ENCODE data around the gene SPAG6.

SPAG6 gene

DNA sequence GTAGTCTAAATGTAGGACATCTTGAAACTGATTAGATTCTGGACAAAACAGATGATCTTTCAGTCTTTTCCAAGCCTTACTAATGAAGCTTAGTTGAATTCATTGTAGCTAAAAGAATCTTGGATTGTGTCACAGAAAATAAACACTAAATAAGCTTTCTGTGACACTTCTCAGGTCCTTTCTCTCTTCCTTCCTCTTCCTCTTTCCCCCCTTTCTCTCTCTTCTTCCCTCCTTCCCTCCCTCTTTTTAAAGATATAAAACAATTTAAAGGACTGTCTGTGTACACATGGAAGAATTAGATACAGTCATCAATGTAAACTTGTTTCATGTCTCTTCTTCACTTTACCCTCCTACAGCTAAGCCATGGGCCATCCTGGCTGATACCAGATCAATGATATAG, 34.4 kb upstream of the SPAG6 start:
- Histone ChIP-seq H3K36me3 (ENCODE audit: insufficient read depth, low read length) (no peaks in the 10 kb centered on the region), H2AFZ (ENCODE audit: low read depth, low read length) (no peak overlapping the region), H3K9me3 (ENCODE audit: insufficient read depth, low read length, severe bottlenecking) (no peaks in the 10 kb centered on the region), H3K4me3 (ENCODE audit: low read depth in 1 of 2, low read length in 2 of 2) (no peak overlapping the region), H3K27ac (ENCODE audit: low read length) (no peak overlapping the region), H3K4me2 (ENCODE audit: insufficient read depth, low read length) (no peak overlapping the region), H3K27me3 (ENCODE audit: insufficient read depth, low read length, poor library complexity) (peaks cover 32% of the 10 kb centered on the region), H4K20me1 (ENCODE audit: insufficient read depth, low read length) (no peaks in the 10 kb centered on the region), H3K79me2 (ENCODE audit: insufficient read depth, low read length) (no peaks in the 10 kb centered on the region), H3K9ac (ENCODE audit: low read depth, low read length) (no peak overlapping the region), H3K4me1 (ENCODE audit: insufficient read depth, low read length) (peaks cover 8% of the 10 kb centered on the region; the same call in 1 of the 2 replicates)
- DNase-seq (no peak), ATAC-seq (ENCODE audit: insufficient read depth, low read depth) (no peak)
- TF ChIP-seq CTCF (IDR thresholded peaks at IDR 0.05; ENCODE audit: borderline replicate concordance, extremely low read depth, low read length, poor library complexity, severe bottlenecking): no peak
- TF ChIP-seq EZH2 (IDR thresholded peaks at IDR 0.05; ENCODE audit: borderline replicate concordance, low read depth, low read length, severe bottlenecking): no peak

DNA sequence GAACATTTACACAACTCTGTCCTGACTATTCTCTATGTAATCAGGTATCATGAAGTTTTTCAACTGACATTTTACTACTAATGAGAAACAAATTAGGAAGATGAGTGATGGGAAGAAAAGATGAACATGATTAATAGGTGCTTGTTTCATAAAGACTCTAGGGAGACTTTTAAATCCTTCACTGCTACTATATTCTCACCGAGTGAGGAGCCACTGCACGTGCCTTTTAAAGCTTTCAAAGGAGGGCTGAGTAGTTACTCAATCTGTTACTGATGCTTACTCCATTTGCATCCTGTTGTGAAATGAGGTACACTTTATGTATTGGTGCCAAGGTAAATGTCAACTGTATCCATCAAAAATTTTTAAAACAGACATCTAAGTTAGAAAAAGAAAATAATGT, 30.4 kb upstream of the SPAG6 start:
- H3K79me2 ChIP-seq (ENCODE audit: insufficient read depth, low read length): peaks cover 20% of the 10 kb centered on the region
- peaks cover 39% of the 10 kb centered on the region for H3K4me1 ChIP-seq (ENCODE audit: insufficient read depth, low read length)
- TF ChIP-seq EZH2 (IDR thresholded peaks at IDR 0.05; ENCODE audit: borderline replicate concordance, low read depth, low read length, severe bottlenecking): no peak
- no peak for TF ChIP-seq CTCF (IDR thresholded peaks at IDR 0.05; ENCODE audit: borderline replicate concordance, extremely low read depth, low read length, poor library complexity, severe bottlenecking)
- no peak overlapping the region for H3K27ac ChIP-seq (ENCODE audit: low read length)
- no peaks in the 10 kb centered on the region for H3K9me3 ChIP-seq (ENCODE audit: insufficient read depth, low read length, severe bottlenecking)
- H3K27me3 ChIP-seq (ENCODE audit: insufficient read depth, low read length, poor library complexity): peaks cover 34% of the 10 kb centered on the region
- ATAC-seq (ENCODE audit: insufficient read depth, low read depth): no peak
- DNase-seq: no peak
- no peaks in the 10 kb centered on the region for H3K36me3 ChIP-seq (ENCODE audit: insufficient read depth, low read length)
- H3K9ac ChIP-seq (ENCODE audit: low read depth, low read length): no peak overlapping the region
- H4K20me1 ChIP-seq (ENCODE audit: insufficient read depth, low read length): peaks cover 2% of the 10 kb centered on the region; the same call in 1 of the 2 replicates
- no peak overlapping the region for H3K4me2 ChIP-seq (ENCODE audit: insufficient read depth, low read length)
- no peak overlapping the region for H2AFZ ChIP-seq (ENCODE audit: low read depth, low read length)
- H3K4me3 ChIP-seq (ENCODE audit: low read depth in 1 of 2, low read length in 2 of 2): no peak overlapping the region

DNA sequence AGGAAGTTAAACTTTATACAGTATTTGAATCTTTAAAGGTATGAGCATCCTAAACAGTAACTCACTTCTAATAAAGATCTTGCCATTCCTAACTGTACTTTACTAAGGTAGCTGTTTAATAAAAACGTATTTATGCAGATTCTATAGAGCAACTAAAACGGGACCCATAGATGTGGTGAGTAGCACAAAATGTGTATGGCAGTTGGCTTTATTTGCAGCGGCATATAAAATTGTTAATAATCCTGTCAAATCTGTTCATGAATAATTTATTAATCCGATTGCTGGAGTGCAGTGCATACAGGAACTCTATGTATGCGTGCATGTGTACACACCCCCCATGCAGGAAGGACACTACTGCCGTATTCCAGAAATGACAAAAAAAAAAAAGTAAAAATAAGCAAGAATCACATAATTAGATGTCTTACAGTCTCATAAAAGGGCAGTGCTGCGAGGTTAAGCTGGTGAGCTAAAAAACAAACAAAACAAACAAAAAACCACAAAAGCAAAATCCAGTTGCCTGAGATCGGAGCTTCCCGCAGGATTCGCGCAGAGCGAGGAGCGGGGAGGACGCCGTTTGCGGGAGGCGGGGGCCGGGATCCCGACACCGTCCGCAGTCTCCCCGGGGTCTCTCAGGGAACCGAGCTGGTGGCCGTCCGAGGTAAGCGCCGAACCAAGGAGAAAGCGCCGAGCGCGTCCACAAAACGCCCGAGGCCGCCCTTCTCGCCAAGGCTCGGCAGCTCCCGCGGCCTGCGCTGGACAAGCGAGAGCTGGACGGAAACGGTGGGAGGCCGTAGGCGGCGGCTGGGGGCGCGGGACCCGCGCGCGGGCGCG, 29.6 kb upstream of the SPAG6 start:
- peaks cover 20% of the 10 kb centered on the region for H3K79me2 ChIP-seq (ENCODE audit: insufficient read depth, low read length)
- TF ChIP-seq CTCF (IDR thresholded peaks at IDR 0.05; ENCODE audit: borderline replicate concordance, extremely low read depth, low read length, poor library complexity, severe bottlenecking): no peak
- peak; percentile 84 for TF ChIP-seq EZH2 (IDR thresholded peaks at IDR 0.05; ENCODE audit: borderline replicate concordance, low read depth, low read length, severe bottlenecking)
- ATAC-seq (ENCODE audit: insufficient read depth, low read depth): peak; percentile 5; the same call in 2 of the 3 replicates
- peak overlapping the region; percentile 77 for H3K9ac ChIP-seq (ENCODE audit: low read depth, low read length)
- peaks cover 44% of the 10 kb centered on the region for H3K4me1 ChIP-seq (ENCODE audit: insufficient read depth, low read length)
- peak overlapping the region; percentile 48 to 93; a peak in 3 of 4 replicates for H3K4me3 ChIP-seq (ENCODE audit: low read depth in 1 of 2, low read length in 2 of 2)
- H2AFZ ChIP-seq (ENCODE audit: low read depth, low read length): peak overlapping the region; percentile 87
- DNase-seq: no peak
- H3K4me2 ChIP-seq (ENCODE audit: insufficient read depth, low read length): peak overlapping the region; percentile 96
- H3K27me3 ChIP-seq (ENCODE audit: insufficient read depth, low read length, poor library complexity): peaks cover 35% of the 10 kb centered on the region
- H3K9me3 ChIP-seq (ENCODE audit: insufficient read depth, low read length, severe bottlenecking): no peaks in the 10 kb centered on the region
- peaks cover 2% of the 10 kb centered on the region; the same call in 1 of the 2 replicates for H4K20me1 ChIP-seq (ENCODE audit: insufficient read depth, low read length)
- H3K27ac ChIP-seq (ENCODE audit: low read length): peak overlapping the region; percentile 35
- H3K36me3 ChIP-seq (ENCODE audit: insufficient read depth, low read length): no peaks in the 10 kb centered on the region
